Parathyroid adenoma (tissue), 2 donors: ENCODE data around the gene ZMYM2.

ENCODE experiments used
- H2AFZ ChIP-seq: fragments of 300-600 bp; sonication (generic); one replicate; pipeline ENCODE4 v1.7.0; 2017; ENCODE audit warnings: antibody characterized with exemption, mild to moderate bottlenecking
- H3K27ac ChIP-seq: fragments of 300-600 bp; sonication (generic); one replicate; pipeline ENCODE4 v1.7.0; 2017
- H3K27me3 ChIP-seq: fragments of 300-600 bp; sonication (generic); one replicate; pipeline ENCODE4 v1.7.0; 2017; ENCODE audit warnings: low read length; ENCODE audit not compliant: control insufficient read depth, insufficient read depth
- H3K36me3 ChIP-seq: fragments of 300-600 bp; sonication (generic); one replicate; pipeline ENCODE4 v1.7.0; 2017; ENCODE audit warnings: low read length; ENCODE audit not compliant: control insufficient read depth, insufficient read depth
- H3K4me1 ChIP-seq: fragments of 300-600 bp; sonication (generic); one replicate; pipeline ENCODE4 v1.7.0; 2017; ENCODE audit warnings: control low read depth
- H3K4me2 ChIP-seq: fragments of 300-600 bp; sonication (generic); one replicate; pipeline ENCODE4 v1.7.0; 2017; ENCODE audit warnings: low read length
- H3K4me3 ChIP-seq: fragments of 300-600 bp; sonication (generic); one replicate; pipeline ENCODE4 v1.7.0; 2017; ENCODE audit warnings: low read depth, low read length
- H3K79me2 ChIP-seq: fragments of 300-600 bp; sonication (generic); one replicate; pipeline ENCODE4 v1.7.0; 2017; ENCODE audit warnings: control low read depth
- H3K9ac ChIP-seq: fragments of 300-600 bp; sonication (generic); one replicate; pipeline ENCODE4 v1.7.0; 2017; ENCODE audit warnings: mild to moderate bottlenecking
- H3K9me3 ChIP-seq: fragments of 300-600 bp; sonication (generic); one replicate; pipeline ENCODE4 v1.7.0; 2017; ENCODE audit warnings: low read length; ENCODE audit not compliant: control insufficient read depth
- CTCF ChIP-seq: fragments of 300-600 bp; sonication (generic); IDR thresholded peaks from one replicate; pipeline ENCODE4 v1.7.0; 2017; ENCODE audit warnings: antibody characterized with exemption, mild to moderate bottlenecking
- donor health status: primary hyperparathyroidism.

ZMYM2 gene

GRCh38 chr13:20102525-20103180 is 144.1 kb downstream of the ZMYM2 start:
- no peak overlapping the region for H3K4me2 ChIP-seq
- no peaks in the 10 kb centered on the region for H3K36me3 ChIP-seq
- H3K4me3 ChIP-seq: no peak overlapping the region
- H3K4me1 ChIP-seq: peaks cover 5% of the 10 kb centered on the region
- no peaks in the 10 kb centered on the region for H3K27me3 ChIP-seq
- no peak overlapping the region for H3K27ac ChIP-seq
- no peak overlapping the region for H3K9ac ChIP-seq
- no peaks in the 10 kb centered on the region for H3K79me2 ChIP-seq
- no peak for TF ChIP-seq CTCF
- H3K9me3 ChIP-seq: no peaks in the 10 kb centered on the region
- no peak overlapping the region for H2AFZ ChIP-seq

- Histone ChIP-seq H3K9ac (no peak overlapping the region), H3K4me2 (no peak overlapping the region), H3K4me3 (no peak overlapping the region), H3K27ac (no peak overlapping the region), H3K9me3 (no peaks in the 10 kb centered on the region), H3K4me1 (peaks cover 5% of the 10 kb centered on the region), H3K36me3 (no peaks in the 10 kb centered on the region), H2AFZ (no peak overlapping the region), H3K27me3 (no peaks in the 10 kb centered on the region), H3K79me2 (no peaks in the 10 kb centered on the region)
- no peak for TF ChIP-seq CTCF
Measured at GRCh38 chr13:20105161-20105689, 146.7 kb downstream of the ZMYM2 start.

GRCh38 chr13:20106742-20107141 is 148.2 kb downstream of the ZMYM2 start:
- H3K4me1 ChIP-seq: peaks cover 5% of the 10 kb centered on the region
- no peaks in the 10 kb centered on the region for H3K27me3 ChIP-seq
- no peak overlapping the region for H3K9ac ChIP-seq
- H3K4me2 ChIP-seq: peak overlapping the region; percentile 25
- H3K9me3 ChIP-seq: no peaks in the 10 kb centered on the region
- H2AFZ ChIP-seq: peak overlapping the region; percentile 66
- peak overlapping the region; percentile 64 for H3K27ac ChIP-seq
- H3K4me3 ChIP-seq: no peak overlapping the region
- no peaks in the 10 kb centered on the region for H3K79me2 ChIP-seq
- TF ChIP-seq CTCF: no peak
- H3K36me3 ChIP-seq: no peaks in the 10 kb centered on the region

- H3K36me3 ChIP-seq: no peaks in the 10 kb centered on the region
- H3K9ac ChIP-seq: no peak overlapping the region
- no peak for TF ChIP-seq CTCF
- no peak overlapping the region for H2AFZ ChIP-seq
- H3K27ac ChIP-seq: no peak overlapping the region
- no peaks in the 10 kb centered on the region for H3K27me3 ChIP-seq
- peaks cover 5% of the 10 kb centered on the region for H3K4me1 ChIP-seq
- H3K4me2 ChIP-seq: no peak overlapping the region
- H3K79me2 ChIP-seq: no peaks in the 10 kb centered on the region
- no peaks in the 10 kb centered on the region for H3K9me3 ChIP-seq
- H3K4me3 ChIP-seq: no peak overlapping the region
Measured at GRCh38 chr13:20109037-20109436, 150.5 kb downstream of the ZMYM2 start.

- H3K4me1 ChIP-seq: no peaks in the 10 kb centered on the region
- no peak for TF ChIP-seq CTCF
- H3K4me2 ChIP-seq: no peak overlapping the region
- H3K9me3 ChIP-seq: no peaks in the 10 kb centered on the region
- H3K36me3 ChIP-seq: no peaks in the 10 kb centered on the region
- no peak overlapping the region for H3K27ac ChIP-seq
- H3K79me2 ChIP-seq: no peaks in the 10 kb centered on the region
- H2AFZ ChIP-seq: no peak overlapping the region
- H3K9ac ChIP-seq: no peak overlapping the region
- H3K27me3 ChIP-seq: no peaks in the 10 kb centered on the region
- H3K4me3 ChIP-seq: no peak overlapping the region
Measured at GRCh38 chr13:20114066-20114610, 155.6 kb downstream of the ZMYM2 start.
